T-helper 2 cell (primary cell): ENCODE data around the gene SLC2A13.

Experiments
- DNase-seq, 5 experiments: peaks; one replicate each; pipeline versions ENCODE4 v3.0.0 to v3.0.0-alpha.2; 2012 to 2022

SLC2A13 gene

GRCh38 chr12:39736406-39736805 is 369.5 kb downstream of the SLC2A13 start:
- DNase-seq, result no peak

- peak in 1 of 5 experiments; percentile 80 for DNase-seq
Observed at GRCh38 chr12:39723831-39724230, 382.1 kb downstream of the SLC2A13 start.

GRCh38 chr12:39722504-39722903 is 383.4 kb downstream of the SLC2A13 start:
- DNase-seq, result peak in 1 of 5 experiments; percentile 51

- no peak for DNase-seq
Observed at GRCh38 chr12:39713552-39713951, 392.3 kb downstream of the SLC2A13 start.

GRCh38 chr12:39712334-39712733 is 393.5 kb downstream of the SLC2A13 start:
- no peak for DNase-seq
